Keratinocyte (primary cell): Measurements from ENCODE around the gene FTCD. TPM values are rescaled to one million over a fixed set of nuclear protein-coding genes. Genes with fewer than 3 reads are reported as not detected.

ENCODE experiments used
- DNase-seq: peaks from one replicate; pipeline ENCODE4 v3.0.0-alpha.2; 2011; ENCODE audit warnings: low read depth, missing footprints, low spot score
- FAIRE-seq: peaks from 2 replicates; lab custom pipeline; 2011; peaks lifted over from hg19 to GRCh38; lab: Jason Lieb, UNC
- H2AFZ ChIP-seq: 2 replicates; pipeline ENCODE4 v1.6.0; 2012; ENCODE audit warnings: low read length, control low read depth, inconsistent platforms; ENCODE audit not compliant: control insufficient read depth
- H3K27ac ChIP-seq: 2 replicates; pipeline ENCODE4 v1.5.1; 2011; ENCODE audit warnings: low read length; ENCODE audit not compliant: control insufficient read depth, insufficient read depth
- H3K27me3 ChIP-seq: 3 replicates; pipeline ENCODE4 v1.6.0; 2011; ENCODE audit warnings: low read length; ENCODE audit not compliant: control insufficient read depth, insufficient read depth; ENCODE audit errors: extremely low read depth
- H3K36me3 ChIP-seq, 2 experiments: 2 replicates in 1 of 2; 3 replicates in 1 of 2; pipeline ENCODE4 v1.5.1; 2011; ENCODE audit warnings: low read length in 2 of 2, mild to moderate bottlenecking in 1 of 2; ENCODE audit not compliant: control insufficient read depth in 2 of 2, insufficient read depth in 2 of 2; ENCODE audit errors: extremely low read depth in 1 of 2
- H3K4me1 ChIP-seq: 3 replicates; pipeline ENCODE4 v1.5.1; 2011; ENCODE audit warnings: low read length; ENCODE audit not compliant: control insufficient read depth, insufficient read depth; ENCODE audit errors: extremely low read depth
- H3K4me2 ChIP-seq: 3 replicates; pipeline ENCODE4 v1.6.0; 2011; ENCODE audit warnings: low read depth, low read length; ENCODE audit not compliant: control insufficient read depth, insufficient read depth; ENCODE audit errors: extremely low read depth
- H3K4me3 ChIP-seq, 3 experiments: fragments of 200-600 bp in 1 of 3; sonication (generic) in 1 of 3; 2 replicates in 2 of 3; 3 replicates in 1 of 3; pipeline ENCODE4 v1.5.1; 2011 to 2016; ENCODE audit warnings: low read length in 3 of 3, mild to moderate bottlenecking in 3 of 3, control low read depth in 2 of 3, inconsistent platforms in 1 of 3, low read depth in 1 of 3, mixed read lengths in 1 of 3, mixed run types in 1 of 3, moderate library complexity in 1 of 3; ENCODE audit not compliant: control insufficient read depth in 2 of 3, insufficient read depth in 2 of 3; ENCODE audit errors: extremely low read depth in 1 of 3
- H3K79me2 ChIP-seq: 2 replicates; pipeline ENCODE4 v1.6.0; 2012; ENCODE audit warnings: low read length; ENCODE audit not compliant: control insufficient read depth, insufficient read depth
- H3K9ac ChIP-seq: 3 replicates; pipeline ENCODE4 v1.6.0; 2011; ENCODE audit warnings: low read length; ENCODE audit not compliant: control insufficient read depth, insufficient read depth; ENCODE audit errors: extremely low read depth
- H3K9me1 ChIP-seq: 3 replicates; pipeline ENCODE4 v1.6.0; 2011; ENCODE audit warnings: low read length; ENCODE audit not compliant: control insufficient read depth, insufficient read depth; ENCODE audit errors: extremely low read depth
- H3K9me3 ChIP-seq: 2 replicates; pipeline ENCODE4 v1.5.1; 2012; ENCODE audit warnings: low read depth, low read length; ENCODE audit not compliant: control insufficient read depth
- H4K20me1 ChIP-seq: 3 replicates; pipeline ENCODE4 v1.6.0; 2011; ENCODE audit warnings: low read length; ENCODE audit not compliant: control insufficient read depth, insufficient read depth; ENCODE audit errors: extremely low read depth
- EZH2 ChIP-seq: IDR thresholded peaks from one replicate; pipeline ENCODE4 v1.6.1; 2012; ENCODE audit warnings: inconsistent platforms, mild to moderate bottlenecking, low read length, moderate library complexity
- dilution Hi-C: fragments of 300-500 bp; cut with MboI; formaldehyde crosslinking; loops from one replicate; pipeline ENCODE4 v1.7.0; 2020; ENCODE audit warnings: low sequenced_read_pairs; ENCODE audit not compliant: extremely low pct_ligation_motif_present
- polyA plus RNA-seq, 5 experiments: library from polyadenylated mRNA; depleted of rRNA in 3 of 5; stranded (reverse) in 3 of 5; stranded (forward) in 1 of 5; unstranded in 1 of 5; fragments of >200 nt; gene quantifications; 1 replicate in 1 of 5; 2 replicates in 3 of 5; 3 replicates in 1 of 5; pipeline versions ENCODE4 v1.2.1 to v1.2.3, GENCODE V29; 2011 to 2012; ENCODE audit warnings: missing spikeins in 2 of 5, low read depth in 1 of 5, low replicate concordance in 1 of 5
- TF ChIP-seq, protein P1 (sequence below), 3 experiments: IDR thresholded peaks in 1 of 3; conservative IDR thresholded peaks in 1 of 3; optimal IDR thresholded peaks in 1 of 3; 2 replicates in 2 of 3; 3 replicates in 1 of 3; pipeline versions ENCODE3 to v1.5.1; 2011; ENCODE audit warnings: low read length in 3 of 3, mild to moderate bottlenecking in 3 of 3, moderate library complexity in 2 of 3, control low read depth in 1 of 3, inconsistent platforms in 1 of 3; ENCODE audit not compliant: insufficient read depth in 2 of 3; ENCODE audit errors: extremely low read depth in 1 of 3

The FTCD gene
- polyA plus RNA-seq, 1 donor (not counting 4 experiments of a cell fraction or from before 2014, with no cell fraction given) = not detected

DNA sequence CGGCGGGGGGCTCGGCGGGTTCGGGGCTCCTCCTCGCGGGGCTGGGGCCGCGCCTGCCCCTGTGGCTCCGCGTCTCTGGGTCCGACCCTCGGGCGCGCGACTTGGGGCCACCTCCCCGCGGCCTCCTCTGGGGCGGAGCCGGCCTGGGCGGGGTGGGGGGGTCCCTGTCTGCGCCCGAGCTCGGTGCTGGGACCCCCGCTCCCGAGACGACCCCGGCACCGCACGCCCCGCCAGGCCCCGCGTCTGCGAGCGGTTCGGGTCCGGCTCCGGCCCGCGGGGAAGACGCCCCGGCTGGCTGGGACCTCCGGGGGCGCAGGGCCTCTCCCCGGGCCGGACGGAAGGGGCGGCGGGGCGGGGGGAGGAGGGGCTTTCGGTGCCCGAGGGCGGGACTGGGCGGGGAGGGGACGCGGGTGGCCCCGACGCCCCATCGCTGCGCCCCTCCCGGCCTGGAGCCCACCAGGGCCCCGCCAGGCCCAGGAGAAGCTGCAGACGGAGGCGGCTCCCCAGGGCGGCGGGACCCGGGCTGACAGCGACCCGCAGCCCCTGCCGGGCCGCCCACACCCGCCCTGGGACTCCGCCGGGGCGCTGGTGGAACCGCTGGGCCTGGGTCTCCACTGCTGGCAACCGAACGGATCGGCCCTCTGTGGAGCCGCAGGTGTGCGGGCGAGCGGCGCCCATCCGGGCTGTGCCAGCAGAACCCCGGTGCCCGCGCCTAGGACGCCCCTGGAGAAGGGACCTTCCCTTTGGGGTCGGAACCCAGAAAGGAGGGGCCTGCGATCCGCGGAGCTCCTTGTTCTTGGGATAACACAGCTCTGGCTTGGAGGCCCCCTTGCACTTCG, 56.9 kb downstream of the FTCD start:
- Histone ChIP-seq H3K9ac (no peak overlapping the region), H4K20me1 (no peaks in the 10 kb centered on the region), H3K4me2 (no peak overlapping the region), H3K4me1 (no peaks in the 10 kb centered on the region), H2AFZ (no peak overlapping the region), H3K27me3 (peaks cover 43% of the 10 kb centered on the region), H3K9me1 (no peaks in the 10 kb centered on the region), H3K27ac (no peak overlapping the region), H3K9me3 (no peaks in the 10 kb centered on the region), H3K36me3 (no peaks in the 10 kb centered on the region), H3K79me2 (no peaks in the 10 kb centered on the region), H3K4me3 (no peak overlapping the region)
- TF ChIP-seq, protein P1, sequence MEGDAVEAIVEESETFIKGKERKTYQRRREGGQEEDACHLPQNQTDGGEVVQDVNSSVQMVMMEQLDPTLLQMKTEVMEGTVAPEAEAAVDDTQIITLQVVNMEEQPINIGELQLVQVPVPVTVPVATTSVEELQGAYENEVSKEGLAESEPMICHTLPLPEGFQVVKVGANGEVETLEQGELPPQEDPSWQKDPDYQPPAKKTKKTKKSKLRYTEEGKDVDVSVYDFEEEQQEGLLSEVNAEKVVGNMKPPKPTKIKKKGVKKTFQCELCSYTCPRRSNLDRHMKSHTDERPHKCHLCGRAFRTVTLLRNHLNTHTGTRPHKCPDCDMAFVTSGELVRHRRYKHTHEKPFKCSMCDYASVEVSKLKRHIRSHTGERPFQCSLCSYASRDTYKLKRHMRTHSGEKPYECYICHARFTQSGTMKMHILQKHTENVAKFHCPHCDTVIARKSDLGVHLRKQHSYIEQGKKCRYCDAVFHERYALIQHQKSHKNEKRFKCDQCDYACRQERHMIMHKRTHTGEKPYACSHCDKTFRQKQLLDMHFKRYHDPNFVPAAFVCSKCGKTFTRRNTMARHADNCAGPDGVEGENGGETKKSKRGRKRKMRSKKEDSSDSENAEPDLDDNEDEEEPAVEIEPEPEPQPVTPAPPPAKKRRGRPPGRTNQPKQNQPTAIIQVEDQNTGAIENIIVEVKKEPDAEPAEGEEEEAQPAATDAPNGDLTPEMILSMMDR (optimal IDR thresholded peaks at IDR 0.05 in 1 of 3, IDR thresholded peaks at IDR 0.05 in 1 of 3, conservative IDR thresholded peaks at IDR 0.05 in 1 of 3; ENCODE audit: extremely low read depth in 1 of 3, insufficient read depth in 2 of 3, low read length in 3 of 3) = no peak
- peak; percentile 81 for TF ChIP-seq EZH2
- no peak for DNase-seq
- dilution Hi-C loops = no loop called here
- FAIRE-seq = no peak

DNA sequence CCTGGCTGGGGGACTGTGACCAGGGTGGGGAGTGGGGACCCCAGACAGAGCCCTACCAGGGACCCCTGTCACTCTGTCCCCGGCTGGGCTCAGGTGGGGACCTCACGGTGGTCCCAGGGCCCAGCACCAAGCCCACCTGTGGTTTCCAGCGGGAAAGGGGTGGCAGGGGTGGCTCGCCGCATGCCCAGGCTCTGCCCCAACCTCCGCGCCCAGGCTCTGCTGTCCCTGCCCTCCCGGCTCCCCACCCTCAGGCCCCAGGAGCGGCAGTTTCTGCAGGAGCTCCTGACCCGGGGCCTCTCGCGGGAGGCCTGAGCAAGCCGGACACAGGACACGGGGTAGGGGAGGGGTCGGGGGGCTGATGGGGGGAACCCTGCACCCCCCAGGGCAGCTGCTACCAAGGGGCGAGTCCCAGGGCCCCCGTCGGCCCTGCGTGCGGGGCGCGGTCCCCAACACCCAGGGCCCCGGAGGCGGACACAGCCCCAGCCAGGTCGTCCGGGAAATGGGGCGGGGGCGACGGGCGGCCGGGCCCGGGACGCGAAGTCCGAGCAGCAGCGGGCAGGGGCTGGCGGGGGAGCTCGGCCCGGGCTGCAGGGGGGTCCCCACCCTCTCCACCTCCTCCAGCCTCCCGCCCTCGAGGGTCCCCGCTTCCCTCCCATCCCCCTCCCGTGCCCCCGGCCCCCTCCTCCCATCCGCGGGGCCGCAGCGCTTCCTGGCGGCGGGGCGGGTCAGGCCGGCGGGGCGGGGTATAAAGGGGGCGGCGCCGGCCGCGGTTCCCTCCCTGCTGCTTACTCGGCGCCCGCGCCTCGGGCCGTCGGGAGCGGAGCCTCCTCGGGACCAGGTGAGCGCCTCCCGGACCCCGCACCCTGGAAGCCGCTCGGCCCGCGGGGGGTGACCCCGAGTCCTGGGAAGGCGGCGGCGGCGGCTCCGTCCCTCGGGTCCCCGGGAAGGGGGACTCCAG, 57.8 kb downstream of the FTCD start, which contains the start of gene COL6A2:
TSS of gene COL6A2 (plus strand) at position 777 of the 958 bp plus-strand sequence.
- Histone ChIP-seq H3K27me3 (peaks cover 43% of the 10 kb centered on the region), H3K9ac (no peak within 1 kb of the TSS), H3K9me1 (no peaks in the 10 kb centered on the region), H2AFZ (no peak within 1 kb of the TSS), H3K9me3 (no peaks in the 10 kb centered on the region), H3K4me2 (no peak within 1 kb of the TSS), H3K4me3 (no peak within 1 kb of the TSS), H3K4me1 (no peaks in the 10 kb centered on the region), H4K20me1 (no peaks in the 10 kb centered on the region), H3K79me2 (no peaks in the 10 kb centered on the region), H3K27ac (no peak within 1 kb of the TSS), H3K36me3 (no peaks in the 10 kb centered on the region)
- DNase-seq = no peak
- no peak for FAIRE-seq
- dilution Hi-C loops = no loop called here
- TF ChIP-seq, protein P1 (optimal IDR thresholded peaks at IDR 0.05 in 1 of 3, IDR thresholded peaks at IDR 0.05 in 1 of 3, conservative IDR thresholded peaks at IDR 0.05 in 1 of 3; ENCODE audit: extremely low read depth in 1 of 3, insufficient read depth in 2 of 3, low read length in 3 of 3) = no peak
- peak; percentile 43 for TF ChIP-seq EZH2
